ENCODE measurements around the gene FUT1. TPM values are rescaled to one million over a fixed set of nuclear protein-coding genes. Genes with fewer than 3 reads are reported as not detected.
A peak's percentile ranks its signal among the peaks of the same experiment; 100 is the strongest.

Gene FUT1
- total and polyA plus RNA-seq, 11 donors = 1.8 to 6.2 (median 2.7) TPM

GRCh38 chr19:48728911-48729664 lies 23.4 kb downstream of the FUT1 start:
- Histone ChIP-seq H3K36me3 (peaks cover 0 to 75% (median 16%) of the 10 kb centered on the region in 9 donors), H3K4me1 (peaks cover 5 to 33% (median 16%) of the 10 kb centered on the region in 12 donors), H3K27ac (no peak overlapping the region), H3K27me3 (peaks cover 0 to 4% (median 0%) of the 10 kb centered on the region in 9 donors), H3K9me3 (peaks cover 0 to 7% (median 0%) of the 10 kb centered on the region in 12 donors), H3K4me3 (peak overlapping the region in 5 of 12 donors; percentile 6 to 21 (median 16))
- intact Hi-C loops (cut with DNase I) = loop anchor here in 1 of 10 donors (10.0 kb wide), 1 partner anchor 54 kb away; the partner anchor contains the start of gene NTN5
- TF ChIP-seq POLR2A (IDR thresholded peaks at IDR 0.05) = no peak
- peak in 1 of 12 donors; percentile 16 for TF ChIP-seq CTCF (IDR thresholded peaks at IDR 0.05)
- no peak for ATAC-seq
- DNase-seq = no peak
- 58 to 73% (median 65%) methylated on average over 40 to 77 of the region's 77 CpGs for WGBS, 4 donors

- ATAC-seq (peak in 1 of 4 donors; percentile 54), DNase-seq (no peak)
- WGBS, 4 donors = 59 to 75% (median 68%) methylated on average over 2 of the region's 2 CpGs
- peaks cover 0 to 7% (median 0%) of the 10 kb centered on the region in 12 donors for H3K9me3 ChIP-seq
- H3K4me1 ChIP-seq = peaks cover 5 to 38% (median 20%) of the 10 kb centered on the region in 12 donors
- intact Hi-C loops (cut with DNase I) = loop anchor here in 1 of 10 donors (10.0 kb wide), 1 partner anchor 52 kb away; the partner anchor contains the start of gene NTN5
- no peak overlapping the region for H3K4me3 ChIP-seq
- TF ChIP-seq CTCF (IDR thresholded peaks at IDR 0.05) = no peak
- TF ChIP-seq POLR2A (IDR thresholded peaks at IDR 0.05) = no peak
- H3K27ac ChIP-seq = peak overlapping the region; percentile 80 to 97 (median 89)
- peaks cover 0 to 4% (median 0%) of the 10 kb centered on the region in 9 donors for H3K27me3 ChIP-seq
- H3K36me3 ChIP-seq = peaks cover 0 to 76% (median 19%) of the 10 kb centered on the region in 9 donors
Measured at GRCh38 chr19:48726556-48726955, 25.9 kb downstream of the FUT1 start.

- peaks cover 0 to 65% (median 19%) of the 10 kb centered on the region in 9 donors for H3K36me3 ChIP-seq
- TF ChIP-seq POLR2A (IDR thresholded peaks at IDR 0.05) (no peak), CTCF (IDR thresholded peaks at IDR 0.05) (no peak)
- H3K4me3 ChIP-seq = peak overlapping the region in 4 of 12 donors; percentile 1 to 22 (median 17)
- DNase-seq (peak in 4 of 5 donors; percentile 75 to 89 (median 84)), ATAC-seq (peak; percentile 12 to 63 (median 36))
- 37 to 46% (median 41%) methylated on average over 11 of the region's 11 CpGs for WGBS, 4 donors
- H3K9me3 ChIP-seq = peaks cover 0 to 7% (median 0%) of the 10 kb centered on the region in 12 donors
- H3K4me1 ChIP-seq = peaks cover 5 to 51% (median 26%) of the 10 kb centered on the region in 12 donors
- intact Hi-C loops (cut with DNase I) = loop anchor here in 1 of 10 donors (10.0 kb wide), 1 partner anchor 50 kb away; the partner anchor contains the start of gene NTN5
- H3K27me3 ChIP-seq = no peaks in the 10 kb centered on the region
- peak overlapping the region; percentile 81 to 97 (median 90) for H3K27ac ChIP-seq
Measured at GRCh38 chr19:48724796-48725753, 27.4 kb downstream of the FUT1 start.

Data from heart left ventricle (tissue), 16 donors.